Measurements from ENCODE around the gene DENND10.
A peak's percentile ranks its signal among the peaks of the same experiment; 100 is the strongest.
"Not testable (repeated sequence)": the region's sequence is repeated elsewhere in the genome, so short reads cannot be mapped to it uniquely, and the experiment has no call there.

Gene DENND10

GRCh38 chr10:119103903-119104653, at the start of gene DENND10:
TSS of gene DENND10 (plus strand) at chr10:119104113. CDS start at chr10:119104143, 30 bp downstream.
- peak; percentile 73 for DNase-seq (ENCODE audit: low read depth)

GRCh38 chr10:119055472-119055871, 48.4 kb upstream of the DENND10 start:
- no peak for DNase-seq (ENCODE audit: low read depth)

- no peak for DNase-seq (ENCODE audit: low read depth)
Measured at GRCh38 chr10:119058010-119058409, 45.9 kb upstream of the DENND10 start.

- no peak for DNase-seq (ENCODE audit: low read depth)
Measured at GRCh38 chr10:119059557-119059956, 44.4 kb upstream of the DENND10 start.

GRCh38 chr10:119060107-119060506, 43.8 kb upstream of the DENND10 start:
- DNase-seq (ENCODE audit: low read depth): no peak

- no peak for DNase-seq (ENCODE audit: low read depth)
Measured at GRCh38 chr10:119061352-119061751, 42.6 kb upstream of the DENND10 start.

- no peak for DNase-seq (ENCODE audit: low read depth)
Measured at GRCh38 chr10:119061926-119062325, 42.0 kb upstream of the DENND10 start.

GRCh38 chr10:119070395-119071165, 33.3 kb upstream of the DENND10 start:
- no peak for DNase-seq (ENCODE audit: low read depth)

GRCh38 chr10:119073584-119073983, 30.3 kb upstream of the DENND10 start:
- DNase-seq (ENCODE audit: low read depth): no peak

GRCh38 chr10:119078422-119079179, 25.3 kb upstream of the DENND10 start:
- DNase-seq (ENCODE audit: low read depth): no peak

GRCh38 chr10:119079599-119080520, 24.1 kb upstream of the DENND10 start:
- DNase-seq (ENCODE audit: low read depth): peak; percentile 55

GRCh38 chr10:119080521-119081259, 23.2 kb upstream of the DENND10 start, which contains the start of gene EIF3A:
TSS of gene EIF3A (minus strand) at chr10:119080817. CDS start at chr10:119080676, 141 bp downstream.
- DNase-seq (ENCODE audit: low read depth): peak; percentile 87

- DNase-seq (ENCODE audit: low read depth): no peak
Measured at GRCh38 chr10:119084896-119085295, 19.0 kb upstream of the DENND10 start.

- no peak for DNase-seq (ENCODE audit: low read depth)
Measured at GRCh38 chr10:119087271-119087882, 16.5 kb upstream of the DENND10 start.

GRCh38 chr10:119090026-119090795, 13.7 kb upstream of the DENND10 start:
- DNase-seq (ENCODE audit: low read depth): no peak

GRCh38 chr10:119090968-119091367, 12.9 kb upstream of the DENND10 start:
- DNase-seq (ENCODE audit: low read depth): no peak

- DNase-seq (ENCODE audit: low read depth): no peak
Measured at GRCh38 chr10:119095640-119096039, 8.3 kb upstream of the DENND10 start.

GRCh38 chr10:119096641-119097415, 7.1 kb upstream of the DENND10 start:
- not testable (repeated sequence) for DNase-seq (ENCODE audit: low read depth)

- no peak for DNase-seq (ENCODE audit: low read depth)
Measured at GRCh38 chr10:119098576-119098975, 5.3 kb upstream of the DENND10 start.
